Activated CD4-positive, alpha-beta memory T cell treated with anti-CD3 and anti-CD28 coated beads, Interleukin-2, amount 10 ng/mL, durations not matched to agents 7 days and 5 days (primary cell): ENCODE measurements around the gene STAP2. TPM values are rescaled to one million over a fixed set of nuclear protein-coding genes. Genes with fewer than 3 reads are reported as not detected.
A peak's percentile ranks its signal among the peaks of the same experiment; 100 is the strongest.

Source experiments
- CTCF ChIA-PET: fragments of 350-600 bp; sonication (Branson Sonifier 250); formaldehyde crosslinking; loops from one replicate; lab custom pipeline; 2021; ENCODE audit warnings: antibody characterized with exemption, inconsistent platforms; lab: Charles Lee
- POLR2A ChIA-PET: fragments of 350-600 bp; sonication (Branson Sonifier 250); formaldehyde crosslinking; loops from one replicate; lab custom pipeline; 2021; ENCODE audit warnings: antibody characterized with exemption; lab: Charles Lee
- DNase-seq: peaks from one replicate; pipeline ENCODE4 v3.0.0-alpha.2; 2020
- H3K27ac Mint-ChIP-seq: one replicate; pipeline ENCODE4 v1.8.0; 2021; ENCODE audit warnings: mild to moderate bottlenecking, mixed read lengths
- H3K27me3 Mint-ChIP-seq: one replicate; pipeline ENCODE4 v1.8.0; 2021; ENCODE audit warnings: mixed read lengths
- H3K36me3 Mint-ChIP-seq: one replicate; pipeline ENCODE4 v1.8.0; 2021; ENCODE audit warnings: low read depth, mixed read lengths
- H3K4me1 Mint-ChIP-seq: one replicate; pipeline ENCODE4 v1.8.0; 2021; ENCODE audit warnings: mixed read lengths
- H3K4me3 Mint-ChIP-seq: one replicate; pipeline ENCODE4 v1.8.0; 2021; ENCODE audit warnings: mild to moderate bottlenecking, mixed read lengths
- H3K9me3 Mint-ChIP-seq: one replicate; pipeline ENCODE4 v1.8.0; 2021; ENCODE audit warnings: mixed read lengths
- total RNA-seq, 2 experiments: library from RNA; stranded (reverse); gene quantifications; one replicate each; pipeline ENCODE4 v1.2.3, GENCODE V29; 2021

Gene STAP2
- 1 to 10 TPM; 8.3 to 8.6 TPM for total RNA-seq

DNA sequence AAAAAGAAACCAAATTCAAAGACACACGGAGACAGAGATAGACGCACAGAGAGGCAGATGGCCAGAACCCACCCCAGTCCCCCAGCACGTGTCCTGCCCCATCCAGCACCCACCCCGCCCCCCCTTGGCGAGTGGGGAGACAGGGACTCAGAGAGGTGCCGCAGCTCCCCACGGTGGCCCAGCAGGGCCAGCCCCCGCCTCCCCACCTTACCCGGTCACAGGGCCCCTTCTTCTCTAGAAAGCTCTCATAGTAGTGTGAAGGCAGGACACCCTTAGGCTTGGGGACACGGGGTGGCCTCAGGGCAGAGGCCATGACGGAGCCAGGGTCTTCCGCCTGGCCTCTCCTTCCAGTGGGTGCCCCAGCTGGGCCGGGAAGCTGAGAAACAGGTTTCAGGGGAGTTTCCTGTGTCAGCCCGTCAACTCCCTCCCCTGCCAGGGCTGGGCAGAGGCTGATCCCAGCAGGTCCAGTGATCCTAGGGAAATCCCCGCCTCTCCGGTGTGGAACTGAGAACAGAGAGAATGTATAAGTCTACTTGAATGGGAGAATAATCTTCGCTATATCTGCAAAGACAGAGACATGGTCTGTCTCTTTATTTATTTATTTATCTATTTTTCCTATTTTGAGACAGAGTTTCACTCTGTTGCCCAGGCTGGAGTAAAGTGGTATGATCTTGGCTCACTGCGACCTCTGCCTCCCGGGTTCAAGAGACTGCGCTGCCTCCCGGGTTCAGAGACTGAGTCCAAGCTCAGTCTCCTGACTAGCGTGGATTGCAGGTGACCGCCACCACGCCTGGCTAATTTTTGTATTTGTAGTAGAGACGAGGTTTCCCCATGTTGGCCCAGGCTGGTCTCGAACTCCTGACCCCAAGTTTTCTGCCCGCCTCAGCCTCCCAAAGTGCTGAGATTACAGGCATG lies at the start of gene STAP2:
STAP2 (minus strand) TSS at position 387 of the 915 bp plus-strand sequence; CDS start at position 313, 74 bp downstream.
- H3K4me3 Mint-ChIP-seq: peak within 1 kb of the TSS; percentile 79
- CTCF ChIA-PET: interaction anchor here (0.9 to 1.4 kb wide), 4 partner anchors 14 to 72 kb away, joined by 3 to 9 read pairs (median 5); partner anchors contain the start of gene SH3GL1
- peaks cover 29% of the 10 kb centered on the region for H3K4me1 Mint-ChIP-seq
- peak; percentile 37 for DNase-seq
- peaks cover 2% of the 10 kb centered on the region for H3K9me3 Mint-ChIP-seq
- H3K36me3 Mint-ChIP-seq: peaks cover 8% of the 10 kb centered on the region
- POLR2A ChIA-PET: interaction anchor here (0.7 to 2.0 kb wide), 9 partner anchors 9 to 229 kb away, joined by 3 to 4 read pairs (median 3); partner anchors contain the start of genes CHAF1A and YJU2
- no peaks in the 10 kb centered on the region for H3K27me3 Mint-ChIP-seq
- peak within 1 kb of the TSS; percentile 72 for H3K27ac Mint-ChIP-seq

- peaks cover 32% of the 10 kb centered on the region for H3K4me1 Mint-ChIP-seq
- H3K36me3 Mint-ChIP-seq: peaks cover 31% of the 10 kb centered on the region
- ChIA-PET POLR2A (no interaction called here), CTCF (no interaction called here)
- no peaks in the 10 kb centered on the region for H3K27me3 Mint-ChIP-seq
- no peak overlapping the region for H3K27ac Mint-ChIP-seq
- DNase-seq: no peak
- no peaks in the 10 kb centered on the region for H3K9me3 Mint-ChIP-seq
- H3K4me3 Mint-ChIP-seq: no peak overlapping the region
Measured at GRCh38 chr19:4386041-4386782, 47.6 kb upstream of the STAP2 start.

DNA sequence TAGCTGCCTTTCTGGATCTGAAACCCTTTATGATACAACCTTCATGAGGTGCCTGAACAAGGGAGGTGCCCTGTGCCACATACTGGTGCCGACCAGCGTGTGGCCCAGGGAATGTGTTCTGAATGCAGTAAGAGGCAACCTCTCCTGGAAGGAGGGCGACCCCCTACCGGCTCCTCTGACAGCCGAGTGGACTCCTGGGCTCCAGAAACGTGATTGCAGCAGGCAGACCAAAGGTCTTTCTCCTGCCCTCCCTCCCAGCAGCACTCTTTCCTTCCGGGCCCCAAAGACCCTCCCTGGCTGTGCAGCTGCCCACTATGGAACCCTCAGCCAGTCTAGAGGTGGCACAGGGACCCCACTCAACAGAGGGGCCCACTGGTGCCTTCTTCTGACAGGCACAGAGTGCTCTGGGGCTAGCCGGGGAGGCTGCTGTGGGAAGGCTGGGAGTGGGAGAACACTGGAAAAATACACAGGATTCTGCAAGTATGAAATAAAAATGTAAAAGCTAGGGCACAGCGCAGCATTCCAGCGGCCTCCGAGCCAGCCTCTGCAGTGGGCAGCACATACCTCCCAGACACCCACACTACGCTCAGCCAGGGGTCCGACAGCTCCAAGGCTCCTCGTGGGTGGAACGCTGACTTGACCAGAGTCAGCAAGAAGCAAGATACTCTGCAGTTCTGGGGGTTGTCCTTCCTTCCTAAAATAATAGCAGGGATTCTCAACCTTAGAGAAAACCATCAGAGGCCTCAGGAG lies 46.8 kb upstream of the STAP2 start:
- Mint-ChIP-seq H3K4me1 (peaks cover 32% of the 10 kb centered on the region), H3K36me3 (peaks cover 28% of the 10 kb centered on the region), H3K4me3 (no peak overlapping the region), H3K27me3 (no peaks in the 10 kb centered on the region), H3K9me3 (no peaks in the 10 kb centered on the region), H3K27ac (no peak overlapping the region)
- POLR2A ChIA-PET: no interaction called here
- CTCF ChIA-PET: no interaction called here
- no peak for DNase-seq

DNA sequence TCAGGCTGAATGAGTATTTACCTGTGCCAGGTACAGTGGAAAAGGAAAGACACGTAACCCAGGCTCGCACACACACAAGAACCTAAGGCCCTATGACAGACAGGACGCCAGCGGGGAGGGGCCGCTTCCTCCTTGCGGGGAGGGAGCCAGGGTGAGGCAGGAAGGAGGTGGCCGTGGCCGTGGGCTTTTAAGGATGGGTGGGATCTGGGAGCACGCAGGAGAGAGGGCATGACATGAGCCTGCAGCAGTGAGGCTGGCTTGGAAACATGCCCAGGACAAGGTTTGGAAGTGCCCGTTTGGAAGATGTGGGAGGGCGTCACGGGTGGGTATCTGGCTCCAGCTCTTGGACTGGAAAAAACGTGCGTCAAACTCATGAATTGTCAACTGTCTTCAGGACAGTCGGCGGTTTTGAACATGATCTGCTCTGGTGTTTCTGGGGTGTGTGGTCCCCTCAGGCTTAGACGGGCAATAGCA lies 41.7 kb upstream of the STAP2 start:
- peak; percentile 75 for DNase-seq
- Mint-ChIP-seq H3K27ac (peak overlapping the region; percentile 95), H3K36me3 (peaks cover 23% of the 10 kb centered on the region), H3K9me3 (no peaks in the 10 kb centered on the region), H3K4me3 (peak overlapping the region; percentile 77), H3K27me3 (no peaks in the 10 kb centered on the region), H3K4me1 (peaks cover 70% of the 10 kb centered on the region)
- ChIA-PET CTCF (interaction anchor here (0.7 to 1.9 kb wide), 3 partner anchors 11 to 133 kb away, joined by 3 to 6 read pairs (median 4); partner anchors contain the start of gene SH3GL1), POLR2A (interaction anchor here (0.8 to 2.1 kb wide), 7 partner anchors 10 to 91 kb away, joined by 3 to 11 read pairs (median 4); partner anchors contain the start of genes CHAF1A and SH3GL1)

GRCh38 chr19:4379383-4380253 lies 41.0 kb upstream of the STAP2 start:
- H3K9me3 Mint-ChIP-seq: no peaks in the 10 kb centered on the region
- DNase-seq: peak; percentile 39
- H3K27me3 Mint-ChIP-seq: no peaks in the 10 kb centered on the region
- H3K27ac Mint-ChIP-seq: peak overlapping the region; percentile 95
- peaks cover 73% of the 10 kb centered on the region for H3K4me1 Mint-ChIP-seq
- peak overlapping the region; percentile 77 for H3K4me3 Mint-ChIP-seq
- ChIA-PET POLR2A (interaction anchor here (1.4 to 2.1 kb wide), 7 partner anchors 10 to 23 kb away, joined by 4 to 11 read pairs (median 5); partner anchors contain the start of genes CHAF1A and SH3GL1), CTCF (interaction anchor here (0.6 to 1.9 kb wide), 4 partner anchors 10 to 253 kb away, joined by 3 to 6 read pairs (median 4); partner anchors contain the start of gene SH3GL1)
- H3K36me3 Mint-ChIP-seq: peaks cover 21% of the 10 kb centered on the region

DNA sequence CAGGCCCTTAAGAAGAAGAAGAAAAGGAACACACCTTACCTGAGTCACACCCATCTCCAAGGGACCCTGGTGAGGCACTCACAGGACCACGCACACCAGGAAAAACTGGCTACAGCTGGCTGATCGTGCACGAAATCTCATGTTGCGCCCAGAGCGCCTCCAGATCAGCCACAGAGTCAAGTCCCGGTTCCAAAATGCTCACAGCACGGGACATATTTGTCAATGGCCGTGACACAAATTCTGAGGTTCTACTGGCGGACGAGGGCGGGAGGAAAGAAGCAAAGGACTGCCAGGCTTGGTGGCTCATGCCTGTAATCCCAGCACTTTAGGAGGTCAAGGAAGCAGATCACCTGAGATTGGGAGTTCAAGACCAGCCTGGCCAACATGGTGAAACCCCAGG lies 40.3 kb upstream of the STAP2 start:
- no peak for DNase-seq
- Mint-ChIP-seq H3K9me3 (no peaks in the 10 kb centered on the region), H3K27me3 (no peaks in the 10 kb centered on the region), H3K4me3 (peak overlapping the region; percentile 77), H3K4me1 (peaks cover 75% of the 10 kb centered on the region), H3K36me3 (peaks cover 20% of the 10 kb centered on the region), H3K27ac (peak overlapping the region; percentile 95)
- CTCF ChIA-PET: interaction anchor here (0.6 to 1.9 kb wide), 4 partner anchors 9 to 254 kb away, joined by 3 to 6 read pairs (median 4); partner anchors contain the start of gene SH3GL1
- POLR2A ChIA-PET: interaction anchor here (1.6 kb wide), 1 partner anchor 9 kb away, joined by 9 read pairs; no protein-coding TSS in a partner anchor

DNA sequence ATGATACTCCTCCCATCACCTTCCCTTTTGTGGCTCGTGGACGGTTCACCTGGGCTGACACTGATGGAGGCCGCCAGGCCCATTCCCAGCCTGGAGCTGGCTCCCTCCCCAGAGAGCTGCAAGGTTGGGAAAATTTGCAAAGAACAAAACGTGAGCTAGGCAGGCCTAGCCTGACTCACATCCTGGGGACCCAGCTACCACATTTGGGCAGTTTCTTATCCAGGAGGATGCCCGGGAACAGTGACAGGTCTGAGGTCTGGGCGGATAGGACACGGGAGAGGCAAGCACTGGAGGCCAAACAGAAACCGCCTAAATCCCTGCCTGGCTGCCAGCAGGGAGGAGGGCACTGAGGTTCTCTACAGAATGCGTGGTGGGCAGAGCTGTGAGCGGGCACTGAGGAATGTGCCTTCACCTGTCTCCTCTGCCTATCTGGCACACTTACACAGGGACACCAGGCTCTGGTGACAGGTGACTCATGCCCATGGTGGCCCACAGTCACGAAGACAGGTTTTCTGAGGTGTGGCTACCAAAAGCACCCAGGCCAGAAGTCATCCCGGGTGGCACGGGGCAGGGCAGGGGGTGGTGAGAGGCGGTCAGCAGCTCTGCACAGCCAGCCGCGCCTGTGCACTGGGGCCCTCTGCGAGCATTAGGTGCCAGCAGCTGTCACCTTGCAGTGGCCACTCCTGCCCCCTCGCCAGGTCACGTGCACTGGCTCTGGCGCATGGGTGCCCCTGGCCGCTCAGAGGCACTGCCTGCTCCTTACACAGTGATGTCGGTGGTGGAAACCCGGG lies 38.6 kb upstream of the STAP2 start:
- no peaks in the 10 kb centered on the region for H3K27me3 Mint-ChIP-seq

GRCh38 chr19:4376671-4376990 lies 38.0 kb upstream of the STAP2 start:
- Mint-ChIP-seq H3K36me3 (peaks cover 15% of the 10 kb centered on the region), H3K27me3 (no peaks in the 10 kb centered on the region), H3K4me1 (peaks cover 78% of the 10 kb centered on the region), H3K27ac (peak overlapping the region; percentile 58), H3K4me3 (no peak overlapping the region), H3K9me3 (no peaks in the 10 kb centered on the region)
- no peak for DNase-seq
- ChIA-PET CTCF (interaction anchor here (0.7 kb wide), 1 partner anchor 24 kb away, joined by 3 read pairs; the partner anchor contains the start of gene SH3GL1), POLR2A (interaction anchor here (1.9 kb wide), 2 partner anchors 12 to 26 kb away, joined by 6 to 7 read pairs; partner anchors contain the start of gene CHAF1A)

More for the DNA sequence above, 38.6 kb upstream of the STAP2 start:
- Mint-ChIP-seq H3K27ac (peak overlapping the region; percentile 58), H3K4me1 (peaks cover 77% of the 10 kb centered on the region), H3K36me3 (peaks cover 15% of the 10 kb centered on the region), H3K9me3 (no peaks in the 10 kb centered on the region), H3K4me3 (no peak overlapping the region)
- CTCF ChIA-PET: interaction anchor here (0.7 to 1.0 kb wide), 2 partner anchors 23 to 34 kb away, joined by 3 read pairs; partner anchors contain the start of genes MPND and SH3GL1
- DNase-seq: no peak
- POLR2A ChIA-PET: interaction anchor here (1.9 kb wide), 2 partner anchors 11 to 25 kb away, joined by 6 to 7 read pairs; partner anchors contain the start of gene CHAF1A

GRCh38 chr19:4376028-4376670 lies 37.5 kb upstream of the STAP2 start:
- ChIA-PET CTCF (interaction anchor here (1.1 kb wide), 1 partner anchor 19 kb away, joined by 4 read pairs; no protein-coding TSS in a partner anchor), POLR2A (interaction anchor here (1.2 to 1.9 kb wide), 2 partner anchors 12 to 17 kb away, joined by 4 to 7 read pairs; no protein-coding TSS in a partner anchor)
- H3K27me3 Mint-ChIP-seq: no peaks in the 10 kb centered on the region
- H3K4me3 Mint-ChIP-seq: no peak overlapping the region
- no peak for DNase-seq
- peak overlapping the region; percentile 58 for H3K27ac Mint-ChIP-seq
- peaks cover 79% of the 10 kb centered on the region for H3K4me1 Mint-ChIP-seq
- peaks cover 15% of the 10 kb centered on the region for H3K36me3 Mint-ChIP-seq
- no peaks in the 10 kb centered on the region for H3K9me3 Mint-ChIP-seq
